Smooth muscle cell (in vitro differentiated cells): Measurements from ENCODE around the gene PHPT1. TPM values are rescaled to one million over a fixed set of nuclear protein-coding genes. Genes with fewer than 3 reads are reported as not detected.

Experiments
- DNase-seq: peaks from one replicate; lab custom pipeline; 2025; ENCODE audit not compliant: unreplicated experiment; lab: John Stamatoyannopoulos, UW
- H2AFZ ChIP-seq: fragments of 200-600 bp; sonication (generic); 2 replicates; pipeline ENCODE4 v1.6.0; 2016; ENCODE audit warnings: antibody characterized with exemption, low read depth, mild to moderate bottlenecking
- H3F3A ChIP-seq: fragments of 200-600 bp; sonication (generic); 2 replicates; pipeline ENCODE4 v1.6.0; 2017; ENCODE audit warnings: antibody characterized with exemption, low read depth
- H3K27ac ChIP-seq: fragments of 200-600 bp; sonication (generic); 2 replicates; pipeline ENCODE4 v1.5.1; 2016; ENCODE audit warnings: low read depth, mild to moderate bottlenecking
- H3K27me3 ChIP-seq: fragments of 200-600 bp; sonication (generic); 2 replicates; pipeline ENCODE4 v1.6.1; 2016; ENCODE audit warnings: low read depth, mild to moderate bottlenecking
- H3K36me3 ChIP-seq: fragments of 200-600 bp; sonication (generic); 2 replicates; pipeline ENCODE4 v1.5.1; 2016; ENCODE audit warnings: low read depth
- H3K4me1 ChIP-seq: fragments of 200-600 bp; sonication (generic); 2 replicates; pipeline ENCODE4 v1.5.1; 2016; ENCODE audit warnings: low read depth
- H3K4me2 ChIP-seq: fragments of 200-600 bp; sonication (generic); 2 replicates; pipeline ENCODE4 v1.6.0; 2016; ENCODE audit warnings: mild to moderate bottlenecking
- H3K4me3 ChIP-seq: fragments of 200-600 bp; sonication (generic); 2 replicates; pipeline ENCODE4 v1.5.1; 2016; ENCODE audit warnings: mild to moderate bottlenecking
- H3K79me2 ChIP-seq: fragments of 200-600 bp; sonication (generic); 2 replicates; pipeline ENCODE4 v1.6.0; 2016; ENCODE audit warnings: low read depth, mild to moderate bottlenecking
- H3K9ac ChIP-seq: fragments of 200-600 bp; sonication (generic); 2 replicates; pipeline ENCODE4 v1.6.0; 2016; ENCODE audit warnings: low read depth
- H3K9me3 ChIP-seq: fragments of 200-600 bp; sonication (generic); replicated peaks from 2 replicates; pipeline ENCODE4 v1.5.1; 2016; ENCODE audit warnings: low read depth
- H4K20me1 ChIP-seq: fragments of 200-600 bp; sonication (generic); 2 replicates; pipeline ENCODE4 v1.6.0; 2016; ENCODE audit warnings: low read depth
- CTCF ChIP-seq: fragments of 200-600 bp; sonication (generic); IDR thresholded peaks from 2 replicates; pipeline ENCODE4 v1.5.1; 2017; ENCODE audit warnings: borderline replicate concordance, mild to moderate bottlenecking, antibody characterized with exemption; ENCODE audit not compliant: insufficient read depth, poor library complexity, severe bottlenecking
- WGBS: methylation state at CpG from one replicate; pipeline ENCODE4 v1.1.7; 2016; ENCODE audit warnings: low lambda C conversion rate; 5-methylcytosine and 5-hydroxymethylcytosine counted together
- polyA plus RNA-seq: library from polyadenylated mRNA; unstranded; fragments of >200 nt; fragmentation: Nextera tagmentation; extraction: Ambion mirVana; gene quantifications from 2 replicates; pipeline ENCODE4 v1.2.1, GENCODE V29; 2016
- total RNA-seq: library from RNA; depleted of rRNA; stranded (reverse); fragments of >200 nt; gene quantifications from 2 replicates; pipeline ENCODE4 v1.2.3, GENCODE V29; 2014

The PHPT1 gene
- total and polyA plus RNA-seq, 2 experiments from 2014 or later: 173 to 381 TPM

DNA sequence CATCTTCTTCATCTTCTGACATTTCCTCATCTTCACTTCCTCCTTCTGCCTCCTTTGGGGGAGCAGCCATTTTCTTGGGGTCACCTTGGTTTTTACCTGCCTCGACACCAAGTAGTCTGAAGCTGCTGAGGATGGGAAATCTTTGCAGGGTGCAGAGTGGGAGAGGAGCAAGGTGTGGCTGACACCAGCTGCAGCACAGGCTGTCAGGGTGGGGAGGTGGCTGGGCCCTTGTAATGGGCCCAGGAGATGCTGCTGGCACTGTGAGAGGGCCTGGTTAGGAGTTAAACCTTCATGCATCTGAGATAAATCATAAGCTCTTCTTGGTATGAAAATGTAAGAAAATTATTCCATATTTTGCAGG, 33.8 kb upstream of the PHPT1 start:
- H3K27me3 ChIP-seq: no peaks in the 10 kb centered on the region
- no peak overlapping the region for H3K9ac ChIP-seq
- H3K4me2 ChIP-seq: no peak overlapping the region
- H3K36me3 ChIP-seq: no peaks in the 10 kb centered on the region
- H4K20me1 ChIP-seq: peaks cover 90% of the 10 kb centered on the region
- H3K79me2 ChIP-seq: peaks cover 89% of the 10 kb centered on the region
- no peak overlapping the region for H2AFZ ChIP-seq
- no peaks in the 10 kb centered on the region for H3K9me3 ChIP-seq
- no peak for DNase-seq
- H3K4me1 ChIP-seq: peaks cover 2% of the 10 kb centered on the region
- H3K27ac ChIP-seq: no peak overlapping the region
- no peaks in the 10 kb centered on the region for H3F3A ChIP-seq
- 0% methylated on average over 1 of the region's 1 CpG for WGBS
- no peak overlapping the region for H3K4me3 ChIP-seq
- no peak for TF ChIP-seq CTCF

DNA sequence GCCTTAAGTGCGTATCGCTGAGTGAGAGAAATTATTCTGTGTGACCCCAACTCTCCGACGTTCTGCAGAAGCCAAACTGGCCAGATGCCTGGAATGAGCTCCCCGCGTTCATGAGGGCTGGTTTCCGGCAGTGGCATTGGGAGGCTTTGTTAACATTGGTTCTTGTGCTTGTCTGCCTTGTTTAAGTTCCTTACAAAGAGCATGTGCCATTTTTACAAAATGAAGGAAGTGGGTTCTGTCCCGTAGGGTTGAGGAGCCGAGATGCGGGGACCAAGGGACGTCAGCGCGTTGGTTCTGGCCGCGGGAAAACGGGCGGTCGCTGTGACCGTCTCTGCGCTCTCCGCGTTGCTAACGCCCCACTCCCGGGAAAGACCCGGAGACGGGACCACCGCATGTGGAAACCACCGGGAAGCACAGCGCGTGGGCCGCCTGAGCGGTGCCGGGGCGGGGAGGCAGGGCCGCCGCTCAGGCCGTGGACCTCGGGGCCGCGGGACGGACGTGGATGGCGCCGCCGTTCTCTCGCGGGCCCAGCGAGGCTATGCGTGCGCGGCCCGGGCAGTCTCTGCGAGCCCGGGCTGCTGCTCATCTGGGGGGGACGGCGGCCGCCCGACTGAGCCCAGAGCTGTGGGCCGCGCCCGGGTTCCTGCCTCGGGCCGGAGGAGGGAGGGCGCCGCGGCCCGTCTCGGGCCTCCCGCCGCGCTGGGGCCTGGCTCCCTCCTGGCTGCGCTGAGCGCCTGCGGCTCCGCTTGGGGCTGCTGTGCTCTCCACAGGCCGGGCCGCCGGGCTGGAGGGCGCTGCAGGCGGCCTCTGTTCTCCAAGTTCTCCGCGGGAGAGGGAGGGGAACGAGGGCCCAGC, 28.0 kb upstream of the PHPT1 start:
- peak overlapping the region; percentile 86 for H3K4me2 ChIP-seq
- H3K79me2 ChIP-seq: peaks cover 55% of the 10 kb centered on the region
- no peak for DNase-seq
- H3K9me3 ChIP-seq: no peaks in the 10 kb centered on the region
- H3K36me3 ChIP-seq: no peaks in the 10 kb centered on the region
- H3K27ac ChIP-seq: no peak overlapping the region
- H3F3A ChIP-seq: no peaks in the 10 kb centered on the region
- no peaks in the 10 kb centered on the region for H3K27me3 ChIP-seq
- H3K4me1 ChIP-seq: peaks cover 4% of the 10 kb centered on the region
- no peak overlapping the region for H3K9ac ChIP-seq
- TF ChIP-seq CTCF: no peak
- WGBS: 20% methylated on average over 52 of the region's 83 CpGs
- peak overlapping the region; percentile 43 for H3K4me3 ChIP-seq
- H2AFZ ChIP-seq: no peak overlapping the region
- H4K20me1 ChIP-seq: peaks cover 86% of the 10 kb centered on the region

GRCh38 chr9:136821826-136822544, 27.2 kb upstream of the PHPT1 start:
- peaks cover 82% of the 10 kb centered on the region for H4K20me1 ChIP-seq
- no peak overlapping the region for H3K9ac ChIP-seq
- no peak overlapping the region for H3K27ac ChIP-seq
- TF ChIP-seq CTCF: no peak
- H2AFZ ChIP-seq: no peak overlapping the region
- H3F3A ChIP-seq: no peaks in the 10 kb centered on the region
- H3K4me2 ChIP-seq: peak overlapping the region; percentile 86
- no peaks in the 10 kb centered on the region for H3K27me3 ChIP-seq
- no peaks in the 10 kb centered on the region for H3K9me3 ChIP-seq
- no peak for DNase-seq
- 80% methylated on average over 39 of the region's 42 CpGs for WGBS
- H3K36me3 ChIP-seq: no peaks in the 10 kb centered on the region
- peaks cover 4% of the 10 kb centered on the region for H3K4me1 ChIP-seq
- H3K4me3 ChIP-seq: peak overlapping the region; percentile 43
- H3K79me2 ChIP-seq: peaks cover 47% of the 10 kb centered on the region
